HG03439 (cell line): Measurements from ENCODE around the gene FAM114A2.
"Not testable (repeated sequence)": the region's sequence is repeated elsewhere in the genome, so short reads cannot be mapped to it uniquely, and the experiment has no call there.

ENCODE experiments used
- ATAC-seq: cut with Tn5 transposase; IDR thresholded peaks from one replicate; pipeline ENCODE4 v1.9.1; 2021; ENCODE audit warnings: mild to moderate bottlenecking, moderate library complexity; ENCODE audit not compliant: unreplicated experiment

The FAM114A2 gene

GRCh38 chr5:154038707-154039457, at the start of gene FAM114A2, which contains the start of gene MFAP3:
Gene FAM114A2 (minus strand): TSS chr5:154038910. CDS start chr5:154034953, 3,957 bp downstream.
Gene MFAP3 (plus strand): TSS chr5:154038967. CDS start chr5:154049723, 10,756 bp downstream.
- peak; percentile 99 for ATAC-seq

GRCh38 chr5:154087260-154087659, 48.5 kb upstream of the FAM114A2 start:
- ATAC-seq, result no peak

- ATAC-seq, result no peak
Measured at GRCh38 chr5:154086641-154087040, 47.9 kb upstream of the FAM114A2 start.

GRCh38 chr5:154086146-154086545, 47.4 kb upstream of the FAM114A2 start:
- no peak for ATAC-seq

GRCh38 chr5:154084062-154084639, 45.4 kb upstream of the FAM114A2 start:
- no peak for ATAC-seq

GRCh38 chr5:154081246-154081645, 42.5 kb upstream of the FAM114A2 start:
- ATAC-seq, result no peak

GRCh38 chr5:154078272-154078671, 39.6 kb upstream of the FAM114A2 start:
- no peak for ATAC-seq

- no peak for ATAC-seq
Measured at GRCh38 chr5:154077696-154078095, 39.0 kb upstream of the FAM114A2 start.

- ATAC-seq, result no peak
Measured at GRCh38 chr5:154076240-154076922, 37.7 kb upstream of the FAM114A2 start.

- peak; percentile 92 for ATAC-seq
Measured at GRCh38 chr5:154072414-154073171, 33.9 kb upstream of the FAM114A2 start.

- no peak for ATAC-seq
Measured at GRCh38 chr5:154071799-154072413, 33.2 kb upstream of the FAM114A2 start.

- not testable (repeated sequence) for ATAC-seq
Measured at GRCh38 chr5:154069854-154070253, 31.1 kb upstream of the FAM114A2 start.

GRCh38 chr5:154065971-154066370, 27.3 kb upstream of the FAM114A2 start:
- no peak for ATAC-seq

- no peak for ATAC-seq
Measured at GRCh38 chr5:154063372-154063771, 24.7 kb upstream of the FAM114A2 start.

GRCh38 chr5:154060606-154061005, 21.9 kb upstream of the FAM114A2 start:
- ATAC-seq, result no peak

- no peak for ATAC-seq
Measured at GRCh38 chr5:154059583-154059982, 20.9 kb upstream of the FAM114A2 start.

GRCh38 chr5:154059039-154059430, 20.3 kb upstream of the FAM114A2 start:
- ATAC-seq, result no peak

- no peak for ATAC-seq
Measured at GRCh38 chr5:154058055-154059038, 19.6 kb upstream of the FAM114A2 start.

GRCh38 chr5:154055201-154055600, 16.5 kb upstream of the FAM114A2 start:
- ATAC-seq, result no peak
